ENCODE measurements around the gene RASSF3. TPM values are rescaled to one million over a fixed set of nuclear protein-coding genes. Genes with fewer than 3 reads are reported as not detected.

The RASSF3 gene
- total RNA-seq, 4 donors from 2014 or later = 9.1 to 16.1 (median 11.2) TPM

DNA sequence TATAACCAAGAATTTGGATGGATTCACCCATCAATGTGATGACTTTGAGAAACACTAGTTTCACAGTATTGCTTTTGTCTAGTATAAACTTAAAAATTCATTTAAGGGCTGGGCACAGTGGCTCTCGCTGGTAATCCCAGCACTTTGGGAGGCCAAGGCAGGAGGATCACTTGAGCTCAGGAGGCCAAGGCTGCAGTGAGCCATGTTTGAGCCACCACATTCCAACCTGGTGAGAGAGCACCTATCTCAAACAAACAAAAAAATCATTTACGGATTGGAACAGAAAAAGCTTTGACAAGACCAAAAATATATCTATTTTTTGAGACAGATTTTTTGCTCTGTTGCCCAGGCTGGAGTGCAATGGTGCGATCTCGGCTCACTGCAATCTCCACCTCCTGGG, 121.4 kb downstream of the RASSF3 start:
- no peaks in the 10 kb centered on the region for H3K9me3 ChIP-seq
- H3K27me3 ChIP-seq = no peaks in the 10 kb centered on the region
- H3K4me3 ChIP-seq = no peak overlapping the region
- no peak for DNase-seq (ENCODE audit: low spot score in 2 of 2)
- H3K27ac ChIP-seq = no peak overlapping the region
- 95% methylated on average over 4 of the region's 4 CpGs for WGBS
- H3K4me1 ChIP-seq = peaks cover 27% of the 10 kb centered on the region
- TF ChIP-seq, protein P1, sequence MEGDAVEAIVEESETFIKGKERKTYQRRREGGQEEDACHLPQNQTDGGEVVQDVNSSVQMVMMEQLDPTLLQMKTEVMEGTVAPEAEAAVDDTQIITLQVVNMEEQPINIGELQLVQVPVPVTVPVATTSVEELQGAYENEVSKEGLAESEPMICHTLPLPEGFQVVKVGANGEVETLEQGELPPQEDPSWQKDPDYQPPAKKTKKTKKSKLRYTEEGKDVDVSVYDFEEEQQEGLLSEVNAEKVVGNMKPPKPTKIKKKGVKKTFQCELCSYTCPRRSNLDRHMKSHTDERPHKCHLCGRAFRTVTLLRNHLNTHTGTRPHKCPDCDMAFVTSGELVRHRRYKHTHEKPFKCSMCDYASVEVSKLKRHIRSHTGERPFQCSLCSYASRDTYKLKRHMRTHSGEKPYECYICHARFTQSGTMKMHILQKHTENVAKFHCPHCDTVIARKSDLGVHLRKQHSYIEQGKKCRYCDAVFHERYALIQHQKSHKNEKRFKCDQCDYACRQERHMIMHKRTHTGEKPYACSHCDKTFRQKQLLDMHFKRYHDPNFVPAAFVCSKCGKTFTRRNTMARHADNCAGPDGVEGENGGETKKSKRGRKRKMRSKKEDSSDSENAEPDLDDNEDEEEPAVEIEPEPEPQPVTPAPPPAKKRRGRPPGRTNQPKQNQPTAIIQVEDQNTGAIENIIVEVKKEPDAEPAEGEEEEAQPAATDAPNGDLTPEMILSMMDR (IDR thresholded peaks at IDR 0.05) = no peak
- TF ChIP-seq EP300 (IDR thresholded peaks at IDR 0.05) = no peak
- no peak for TF ChIP-seq POLR2AphosphoS5 (IDR thresholded peaks at IDR 0.05)
- TF ChIP-seq POLR2A (IDR thresholded peaks at IDR 0.05) = no peak
- H3K36me3 ChIP-seq = peaks cover 47% of the 10 kb centered on the region

DNA sequence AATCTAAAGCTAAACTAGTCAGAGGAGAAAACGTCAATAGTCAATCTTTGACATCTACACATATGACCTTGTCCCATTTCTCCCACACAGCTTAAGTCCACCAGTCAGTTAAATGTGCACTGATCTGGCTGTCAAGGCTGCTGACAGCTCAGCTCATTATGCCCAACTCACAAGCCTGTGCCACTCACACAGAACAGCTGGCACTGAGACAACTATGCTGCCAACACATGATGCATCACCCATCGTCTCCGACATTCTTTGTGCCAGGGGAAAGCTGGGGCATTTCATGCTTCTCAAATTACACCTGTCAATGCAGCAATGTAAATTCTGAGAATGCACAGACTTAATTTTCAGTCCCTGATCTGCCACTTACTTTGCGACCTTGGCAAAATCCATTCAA, 123.6 kb downstream of the RASSF3 start:
- Histone ChIP-seq H3K27me3 (no peaks in the 10 kb centered on the region), H3K4me3 (no peak overlapping the region), H3K27ac (no peak overlapping the region), H3K4me1 (peaks cover 37% of the 10 kb centered on the region), H3K36me3 (peaks cover 50% of the 10 kb centered on the region), H3K9me3 (no peaks in the 10 kb centered on the region)
- 50% methylated on average over 4 of the region's 4 CpGs for WGBS
- no peak for DNase-seq (ENCODE audit: low spot score in 2 of 2)
- TF ChIP-seq, protein P1 (IDR thresholded peaks at IDR 0.05) = no peak
- TF ChIP-seq POLR2A (IDR thresholded peaks at IDR 0.05) = no peak
- TF ChIP-seq EP300 (IDR thresholded peaks at IDR 0.05) = no peak
- no peak for TF ChIP-seq POLR2AphosphoS5 (IDR thresholded peaks at IDR 0.05)

DNA sequence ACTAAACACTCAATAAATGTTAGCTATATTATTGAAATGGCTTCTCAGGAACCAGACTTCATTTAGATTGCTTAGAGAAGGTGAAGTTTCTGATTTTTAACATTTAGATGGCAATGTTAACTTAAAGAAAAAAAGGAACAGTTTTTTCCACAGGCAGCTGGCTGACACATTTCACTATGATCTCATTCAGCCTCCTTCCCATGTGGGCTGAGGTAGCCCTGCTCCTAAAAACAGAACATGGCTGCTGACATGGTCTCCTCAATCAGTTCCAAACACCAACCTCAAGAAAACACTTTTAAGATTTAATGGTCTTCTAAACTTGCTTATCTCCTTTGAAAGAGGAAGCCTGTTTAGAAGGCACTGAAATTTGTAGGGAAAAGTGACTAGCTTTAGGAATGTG, 125.1 kb downstream of the RASSF3 start:
- no peak for DNase-seq (ENCODE audit: low spot score in 2 of 2)
- H3K4me1 ChIP-seq = peaks cover 36% of the 10 kb centered on the region
- peaks cover 65% of the 10 kb centered on the region for H3K36me3 ChIP-seq
- no peak overlapping the region for H3K4me3 ChIP-seq
- H3K9me3 ChIP-seq = no peaks in the 10 kb centered on the region
- TF ChIP-seq, protein P1 (IDR thresholded peaks at IDR 0.05) = no peak
- no peak for TF ChIP-seq EP300 (IDR thresholded peaks at IDR 0.05)
- no peak for TF ChIP-seq POLR2A (IDR thresholded peaks at IDR 0.05)
- no peak for TF ChIP-seq POLR2AphosphoS5 (IDR thresholded peaks at IDR 0.05)
- no peaks in the 10 kb centered on the region for H3K27me3 ChIP-seq
- H3K27ac ChIP-seq = no peak overlapping the region

DNA sequence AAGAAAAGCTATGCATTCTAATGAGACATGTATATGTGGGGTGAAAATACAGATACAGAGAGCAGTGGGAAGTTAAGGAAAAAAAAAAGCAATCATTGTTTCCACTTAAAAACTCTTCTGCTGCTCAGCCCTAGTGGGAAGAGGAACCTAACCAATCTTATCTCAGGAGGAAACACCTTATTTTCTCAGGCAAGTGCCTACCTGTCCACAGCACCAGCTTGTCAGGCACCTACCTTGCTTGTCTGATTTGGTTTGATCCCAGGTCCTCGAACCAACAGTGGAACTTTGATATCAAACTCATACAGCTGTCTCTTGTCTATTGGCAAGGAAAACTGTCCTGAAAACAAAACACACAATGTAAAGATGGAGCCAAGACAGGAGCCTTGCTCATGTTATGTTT, 126.5 kb downstream of the RASSF3 start:
- H3K9me3 ChIP-seq = no peaks in the 10 kb centered on the region
- H3K36me3 ChIP-seq = peaks cover 73% of the 10 kb centered on the region
- no peak overlapping the region for H3K4me3 ChIP-seq
- no peak overlapping the region for H3K27ac ChIP-seq
- TF ChIP-seq EP300 (IDR thresholded peaks at IDR 0.05) (no peak), POLR2AphosphoS5 (IDR thresholded peaks at IDR 0.05) (no peak), POLR2A (IDR thresholded peaks at IDR 0.05) (no peak)
- TF ChIP-seq, protein P1 (IDR thresholded peaks at IDR 0.05) = no peak
- DNase-seq (ENCODE audit: low spot score in 2 of 2) = no peak
- H3K4me1 ChIP-seq = peaks cover 33% of the 10 kb centered on the region
- H3K27me3 ChIP-seq = no peaks in the 10 kb centered on the region
- 50% methylated on average over 1 of the region's 1 CpG for WGBS

DNA sequence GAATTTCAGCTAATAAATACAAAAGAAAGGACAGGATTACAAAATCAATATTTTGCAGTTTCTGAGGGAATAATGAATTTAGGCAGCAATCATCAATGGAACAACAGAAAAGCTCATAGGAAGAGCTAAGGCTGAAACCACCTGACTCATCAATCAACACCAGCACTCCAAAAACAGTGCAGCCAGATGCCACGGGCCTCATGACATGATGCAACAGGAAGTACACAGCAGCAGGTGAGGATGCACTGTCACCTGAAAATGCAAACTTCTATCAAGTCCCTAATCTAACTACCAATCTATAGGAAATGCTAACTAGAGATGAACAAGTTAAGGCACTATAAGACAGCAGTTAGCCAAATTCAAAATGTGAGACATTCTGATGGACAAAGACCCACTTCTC, 127.2 kb downstream of the RASSF3 start:
- WGBS = 47% methylated on average over 1 of the region's 1 CpG
- no peak overlapping the region for H3K27ac ChIP-seq
- H3K4me3 ChIP-seq = no peak overlapping the region
- DNase-seq (ENCODE audit: low spot score in 2 of 2) = no peak
- no peaks in the 10 kb centered on the region for H3K9me3 ChIP-seq
- TF ChIP-seq EP300 (IDR thresholded peaks at IDR 0.05) (no peak), POLR2AphosphoS5 (IDR thresholded peaks at IDR 0.05) (no peak), POLR2A (IDR thresholded peaks at IDR 0.05) (no peak)
- TF ChIP-seq, protein P1 (IDR thresholded peaks at IDR 0.05) = no peak
- peaks cover 33% of the 10 kb centered on the region for H3K4me1 ChIP-seq
- H3K27me3 ChIP-seq = no peaks in the 10 kb centered on the region
- peaks cover 81% of the 10 kb centered on the region for H3K36me3 ChIP-seq
